ENCODE measurements around the gene KDM5A. TPM values are rescaled to one million over a fixed set of nuclear protein-coding genes. Genes with fewer than 3 reads are reported as not detected.
A peak's percentile ranks its signal among the peaks of the same experiment; 100 is the strongest.
"Not testable (repeated sequence)": the region's sequence is repeated elsewhere in the genome, so short reads cannot be mapped to it uniquely, and the experiment has no call there.

KDM5A gene
- total RNA-seq, 4 donors from 2014 or later, result 18.1 to 43.5 (median 25.5) TPM

DNA sequence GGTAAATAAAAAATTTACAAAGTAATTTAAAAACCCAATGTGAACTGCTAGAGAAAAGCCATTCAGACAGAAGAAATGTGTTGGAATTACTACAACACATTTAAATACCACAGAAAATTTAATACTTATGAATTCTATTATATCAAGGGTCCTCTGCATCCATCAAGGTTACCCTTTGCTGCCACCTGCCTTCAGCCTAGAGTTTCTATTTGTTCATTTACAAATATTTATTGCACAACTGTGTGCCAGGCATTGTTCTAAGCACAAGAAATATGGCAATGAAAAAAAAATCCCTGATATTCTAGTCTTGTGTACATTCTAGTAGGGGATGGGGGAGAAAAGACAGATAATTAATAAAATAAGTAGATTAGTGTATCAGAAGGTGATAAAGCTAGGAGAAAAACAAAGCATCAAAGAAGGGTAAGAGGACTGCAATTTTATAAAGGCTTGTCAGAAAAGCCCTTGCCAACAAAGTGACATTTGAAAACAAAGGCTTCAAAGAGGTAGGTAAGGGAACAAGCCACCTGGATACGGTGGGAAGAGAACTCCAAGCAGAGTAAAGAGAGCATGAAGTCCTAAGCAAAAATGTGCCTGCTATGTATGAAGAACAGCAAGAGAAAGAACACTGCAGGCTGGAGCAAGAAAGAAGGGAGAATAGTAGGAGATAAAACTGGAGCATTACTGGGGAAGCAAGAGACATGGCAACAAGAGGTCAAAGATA, 67.4 kb downstream of the KDM5A start:
- Histone ChIP-seq H3K4me1 (no peaks in the 10 kb centered on the region), H3K9me3 (no peaks in the 10 kb centered on the region), H3K36me3 (peaks cover 7 to 96% of the 10 kb centered on the region in 2 donors), H3K4me3 (no peak overlapping the region), H3K27ac (no peak overlapping the region), H3K27me3 (no peaks in the 10 kb centered on the region)
- intact Hi-C loops (cut with DNase I; ENCODE audit: low total_unique reads), result no loop called here
- no peak for ATAC-seq
- DNase-seq, result no peak
- TF ChIP-seq POLR2A (IDR thresholded peaks at IDR 0.05), result no peak
- TF ChIP-seq, protein P1, sequence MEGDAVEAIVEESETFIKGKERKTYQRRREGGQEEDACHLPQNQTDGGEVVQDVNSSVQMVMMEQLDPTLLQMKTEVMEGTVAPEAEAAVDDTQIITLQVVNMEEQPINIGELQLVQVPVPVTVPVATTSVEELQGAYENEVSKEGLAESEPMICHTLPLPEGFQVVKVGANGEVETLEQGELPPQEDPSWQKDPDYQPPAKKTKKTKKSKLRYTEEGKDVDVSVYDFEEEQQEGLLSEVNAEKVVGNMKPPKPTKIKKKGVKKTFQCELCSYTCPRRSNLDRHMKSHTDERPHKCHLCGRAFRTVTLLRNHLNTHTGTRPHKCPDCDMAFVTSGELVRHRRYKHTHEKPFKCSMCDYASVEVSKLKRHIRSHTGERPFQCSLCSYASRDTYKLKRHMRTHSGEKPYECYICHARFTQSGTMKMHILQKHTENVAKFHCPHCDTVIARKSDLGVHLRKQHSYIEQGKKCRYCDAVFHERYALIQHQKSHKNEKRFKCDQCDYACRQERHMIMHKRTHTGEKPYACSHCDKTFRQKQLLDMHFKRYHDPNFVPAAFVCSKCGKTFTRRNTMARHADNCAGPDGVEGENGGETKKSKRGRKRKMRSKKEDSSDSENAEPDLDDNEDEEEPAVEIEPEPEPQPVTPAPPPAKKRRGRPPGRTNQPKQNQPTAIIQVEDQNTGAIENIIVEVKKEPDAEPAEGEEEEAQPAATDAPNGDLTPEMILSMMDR (IDR thresholded peaks at IDR 0.05 in 4 of 5, conservative IDR thresholded peaks at IDR 0.05 in 1 of 5), result peak in 1 of 5 experiments; percentile 21
- in situ Hi-C loops (cut with MboI; ENCODE audit: low sequenced_read_pairs in 4 of 4), result no loop called here

DNA sequence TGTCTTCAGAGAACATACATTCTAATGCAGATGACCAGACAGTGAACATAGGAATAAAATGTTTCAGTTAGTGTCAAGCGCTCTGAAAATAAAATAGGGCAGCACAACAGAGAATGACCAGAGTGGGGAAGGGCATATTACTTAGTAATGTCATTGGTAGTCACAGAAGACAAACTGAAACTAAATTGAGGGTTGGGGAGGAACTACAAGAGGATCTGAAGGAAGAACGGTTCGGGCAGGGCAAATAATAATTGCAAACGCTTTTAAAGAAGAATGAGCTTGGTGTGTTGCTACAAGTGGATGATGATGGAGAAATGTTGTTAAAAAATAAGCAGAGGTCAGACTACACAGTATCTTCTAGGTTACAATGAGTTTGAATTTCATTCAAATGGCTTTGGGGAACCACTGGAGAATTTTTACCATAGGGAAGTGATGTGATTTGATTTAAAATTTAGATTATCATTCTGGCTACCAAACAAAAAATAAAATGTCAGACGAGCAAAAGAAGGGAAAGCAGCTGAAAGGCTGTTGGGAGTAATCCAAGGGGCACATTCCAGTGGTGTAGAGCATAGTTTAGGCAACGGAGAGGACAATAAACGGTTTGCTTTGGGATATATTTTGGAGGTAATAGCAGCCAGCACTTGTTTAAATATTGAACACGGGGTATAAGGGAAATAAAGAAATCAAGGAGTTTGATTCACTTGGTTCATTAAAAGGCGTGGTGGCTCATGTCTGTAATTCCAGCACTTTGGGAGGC, 70.2 kb downstream of the KDM5A start:
- DNase-seq, result no peak
- H3K36me3 ChIP-seq, result peaks cover 7 to 87% of the 10 kb centered on the region in 2 donors
- intact Hi-C loops (cut with DNase I; ENCODE audit: low total_unique reads), result no loop called here

DNA sequence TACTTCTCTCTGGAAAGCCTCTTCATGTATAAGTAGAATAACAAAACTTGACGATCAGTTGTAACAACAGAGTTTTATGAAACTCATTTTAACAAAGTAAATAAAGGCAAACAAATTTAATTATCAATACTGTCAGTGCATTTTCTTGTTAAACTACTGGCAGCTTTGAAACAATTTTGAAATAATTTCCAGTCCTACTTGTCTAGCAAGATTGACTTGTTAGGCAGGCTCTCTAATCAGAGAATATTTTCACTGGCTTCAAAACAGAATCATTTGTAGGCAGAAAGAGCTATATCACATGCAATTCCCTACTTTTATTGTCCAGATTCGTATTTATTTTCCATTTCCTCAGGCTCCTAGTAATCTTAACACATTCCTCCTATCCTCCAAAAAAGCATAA, 80.6 kb downstream of the KDM5A start:
- intact Hi-C loops (cut with DNase I; ENCODE audit: low total_unique reads), result no loop called here
- H3K27me3 ChIP-seq, result no peaks in the 10 kb centered on the region
- no peak for DNase-seq
- no peak for ATAC-seq
- H3K9me3 ChIP-seq, result no peaks in the 10 kb centered on the region
- in situ Hi-C loops (cut with MboI; ENCODE audit: low sequenced_read_pairs in 4 of 4), result no loop called here
- TF ChIP-seq, protein P1 (IDR thresholded peaks at IDR 0.05 in 4 of 5, conservative IDR thresholded peaks at IDR 0.05 in 1 of 5), result no peak
- no peak for TF ChIP-seq POLR2A (IDR thresholded peaks at IDR 0.05)
- no peak overlapping the region for H3K27ac ChIP-seq
- H3K4me3 ChIP-seq, result no peak overlapping the region
- peaks cover 0 to 92% of the 10 kb centered on the region in 2 donors for H3K36me3 ChIP-seq
- H3K4me1 ChIP-seq, result no peaks in the 10 kb centered on the region

More for the DNA sequence above, 70.2 kb downstream of the KDM5A start:
- Histone ChIP-seq H3K4me3 (no peak overlapping the region), H3K4me1 (no peaks in the 10 kb centered on the region), H3K9me3 (no peaks in the 10 kb centered on the region), H3K27ac (no peak overlapping the region), H3K27me3 (no peaks in the 10 kb centered on the region)
- in situ Hi-C loops (cut with MboI; ENCODE audit: low sequenced_read_pairs in 4 of 4), result no loop called here
- no peak for TF ChIP-seq POLR2A (IDR thresholded peaks at IDR 0.05)
- ATAC-seq, result no peak

DNA sequence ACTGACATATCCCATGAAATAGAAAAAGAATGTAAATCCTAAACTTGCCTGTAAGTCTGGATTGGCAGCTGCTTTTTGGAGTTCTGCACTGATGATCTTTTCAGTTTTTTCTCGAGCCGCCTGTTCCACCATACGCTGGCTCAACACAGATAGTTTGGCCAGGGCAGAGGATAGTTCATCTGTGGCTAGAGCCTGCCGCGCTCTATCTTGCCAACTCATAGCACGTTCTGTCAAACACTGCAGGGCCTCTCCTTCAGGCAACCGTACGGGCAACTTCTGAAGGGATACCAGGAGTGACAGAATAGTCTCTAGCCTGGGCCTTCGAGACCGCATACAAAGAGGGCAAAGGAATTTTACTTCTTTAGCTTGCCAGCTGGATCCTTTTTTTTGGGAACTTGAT, 81.7 kb downstream of the KDM5A start:
- TF ChIP-seq, protein P1 (IDR thresholded peaks at IDR 0.05 in 4 of 5, conservative IDR thresholded peaks at IDR 0.05 in 1 of 5), result no peak
- TF ChIP-seq POLR2A (IDR thresholded peaks at IDR 0.05), result no peak
- intact Hi-C loops (cut with DNase I; ENCODE audit: low total_unique reads), result no loop called here
- Histone ChIP-seq H3K27me3 (no peaks in the 10 kb centered on the region), H3K9me3 (no peaks in the 10 kb centered on the region), H3K36me3 (peaks cover 0 to 90% of the 10 kb centered on the region in 2 donors), H3K27ac (no peak overlapping the region), H3K4me1 (no peaks in the 10 kb centered on the region), H3K4me3 (no peak overlapping the region)
- DNase-seq (no peak), ATAC-seq (no peak)
- in situ Hi-C loops (cut with MboI; ENCODE audit: low sequenced_read_pairs in 4 of 4), result no loop called here

DNA sequence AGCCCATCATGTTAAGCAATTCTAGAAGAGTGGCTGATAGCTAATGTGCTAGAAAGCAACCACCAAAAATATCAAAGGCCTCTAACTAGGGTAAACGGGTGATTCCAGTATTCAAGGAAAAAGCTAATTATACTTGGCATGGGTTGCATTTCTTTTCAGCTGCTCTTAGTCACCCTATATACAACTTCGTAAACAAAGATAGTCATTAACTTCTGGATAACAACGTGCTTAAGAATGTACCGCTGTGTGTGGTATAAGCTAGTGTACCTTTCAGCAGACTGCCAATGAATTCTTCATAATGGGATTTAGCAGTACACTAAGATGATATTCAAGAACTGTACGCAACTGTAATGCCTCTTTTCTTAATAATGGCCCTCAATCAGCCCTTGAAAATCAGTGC, 84.3 kb downstream of the KDM5A start:
- in situ Hi-C loops (cut with MboI; ENCODE audit: low sequenced_read_pairs in 4 of 4) (no loop called here), intact Hi-C loops (cut with DNase I; ENCODE audit: low total_unique reads) (no loop called here)
- no peak overlapping the region for H3K4me3 ChIP-seq
- H3K9me3 ChIP-seq, result no peaks in the 10 kb centered on the region
- DNase-seq (no peak), ATAC-seq (no peak)
- TF ChIP-seq, protein P1 (IDR thresholded peaks at IDR 0.05 in 4 of 5, conservative IDR thresholded peaks at IDR 0.05 in 1 of 5), result no peak
- no peak for TF ChIP-seq POLR2A (IDR thresholded peaks at IDR 0.05)
- no peak overlapping the region for H3K27ac ChIP-seq
- H3K4me1 ChIP-seq, result no peaks in the 10 kb centered on the region
- H3K27me3 ChIP-seq, result no peaks in the 10 kb centered on the region
- peaks cover 0 to 64% of the 10 kb centered on the region in 2 donors for H3K36me3 ChIP-seq

DNA sequence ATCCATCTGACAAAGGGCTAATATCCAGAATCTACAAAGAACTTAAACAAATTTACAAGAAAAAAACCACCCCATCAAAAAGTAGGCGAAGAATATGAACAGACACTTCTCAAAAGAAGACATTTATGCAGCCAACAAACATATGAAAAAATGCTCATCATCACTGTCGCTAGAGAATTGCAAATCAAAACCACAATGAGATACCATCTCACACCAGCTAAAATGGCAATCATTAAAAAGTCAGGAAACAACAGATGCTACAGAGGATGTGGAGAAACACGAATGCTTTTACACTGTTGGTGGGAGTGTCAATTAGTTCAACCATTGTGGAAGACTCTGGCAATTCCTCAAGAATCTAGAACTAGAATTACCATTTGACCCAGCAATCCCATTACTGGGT, 86.4 kb downstream of the KDM5A start:
- DNase-seq; H3K27me3 ChIP-seq; in situ Hi-C loops (cut with MboI; ENCODE audit: low sequenced_read_pairs in 4 of 4); H3K4me1 ChIP-seq; H3K4me3 ChIP-seq; H3K27ac ChIP-seq; intact Hi-C loops (cut with DNase I; ENCODE audit: low total_unique reads); ATAC-seq; H3K9me3 ChIP-seq: not testable (repeated sequence)
- H3K36me3 ChIP-seq, result peaks cover 0 to 45% of the 10 kb centered on the region in 2 donors

DNA sequence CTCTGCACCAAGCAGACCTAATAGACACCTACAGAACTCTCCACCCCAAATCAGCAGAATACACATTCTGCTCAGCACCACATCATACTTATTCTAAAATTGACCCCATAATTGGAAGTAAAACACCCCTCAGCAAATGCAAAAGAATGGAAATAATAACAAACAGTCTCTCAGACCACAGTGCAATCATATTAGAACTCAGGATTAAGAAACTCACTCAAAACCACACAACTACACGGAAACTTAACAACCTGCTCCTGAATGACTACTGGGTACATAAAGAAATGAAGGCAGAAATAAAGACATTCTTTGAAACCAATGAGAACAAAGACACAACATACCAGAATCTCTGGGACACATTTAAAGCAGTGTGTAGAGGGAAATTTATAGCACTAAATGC, 89.0 kb downstream of the KDM5A start:
- in situ Hi-C loops (cut with MboI; ENCODE audit: low sequenced_read_pairs in 4 of 4); DNase-seq; H3K27ac ChIP-seq; H3K9me3 ChIP-seq; ATAC-seq; H3K27me3 ChIP-seq; H3K4me3 ChIP-seq; H3K4me1 ChIP-seq; intact Hi-C loops (cut with DNase I; ENCODE audit: low total_unique reads): not testable (repeated sequence)
- peaks cover 2 to 38% of the 10 kb centered on the region in 2 donors for H3K36me3 ChIP-seq
